Epithelial cell of esophagus (primary cell): ENCODE measurements around the gene ATRN.
"Not testable (repeated sequence)": the region's sequence is repeated elsewhere in the genome, so short reads cannot be mapped to it uniquely, and the experiment has no call there.

ENCODE experiments used
- DNase-seq: peaks from one replicate; pipeline ENCODE4 v3.0.0; 2010; ENCODE audit warnings: low read depth
- H3K4me3 ChIP-seq: 2 replicates; pipeline ENCODE4 v1.5.1; 2011; ENCODE audit warnings: mild to moderate bottlenecking, low read length, control low read depth
- TF ChIP-seq, protein P1 (sequence below): IDR thresholded peaks from 2 replicates; pipeline ENCODE4 v1.5.1; 2011; ENCODE audit warnings: low read depth, mild to moderate bottlenecking, low read length, control low read depth, inconsistent platforms; ENCODE audit not compliant: insufficient read depth; ENCODE audit errors: missing control alignments

ATRN gene

DNA sequence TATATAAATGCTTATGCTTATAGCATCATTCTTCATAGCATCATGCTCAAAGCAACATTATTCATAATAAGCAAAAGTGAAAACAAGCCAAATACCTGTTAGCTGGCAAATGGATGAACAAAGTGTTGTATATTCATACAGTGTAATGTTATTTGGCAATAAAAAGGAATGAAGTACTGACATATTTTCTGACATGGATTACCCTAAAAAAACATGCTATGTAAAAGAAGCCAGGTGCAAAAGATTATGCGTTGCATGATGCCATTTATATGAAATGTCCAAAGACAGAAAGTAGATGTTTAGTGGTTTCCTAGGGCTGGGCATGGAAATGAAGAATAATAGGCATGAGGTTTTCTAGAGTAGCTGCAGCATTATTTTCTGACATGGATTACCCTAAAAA, 115.3 kb downstream of the ATRN start:
- TF ChIP-seq, protein P1, sequence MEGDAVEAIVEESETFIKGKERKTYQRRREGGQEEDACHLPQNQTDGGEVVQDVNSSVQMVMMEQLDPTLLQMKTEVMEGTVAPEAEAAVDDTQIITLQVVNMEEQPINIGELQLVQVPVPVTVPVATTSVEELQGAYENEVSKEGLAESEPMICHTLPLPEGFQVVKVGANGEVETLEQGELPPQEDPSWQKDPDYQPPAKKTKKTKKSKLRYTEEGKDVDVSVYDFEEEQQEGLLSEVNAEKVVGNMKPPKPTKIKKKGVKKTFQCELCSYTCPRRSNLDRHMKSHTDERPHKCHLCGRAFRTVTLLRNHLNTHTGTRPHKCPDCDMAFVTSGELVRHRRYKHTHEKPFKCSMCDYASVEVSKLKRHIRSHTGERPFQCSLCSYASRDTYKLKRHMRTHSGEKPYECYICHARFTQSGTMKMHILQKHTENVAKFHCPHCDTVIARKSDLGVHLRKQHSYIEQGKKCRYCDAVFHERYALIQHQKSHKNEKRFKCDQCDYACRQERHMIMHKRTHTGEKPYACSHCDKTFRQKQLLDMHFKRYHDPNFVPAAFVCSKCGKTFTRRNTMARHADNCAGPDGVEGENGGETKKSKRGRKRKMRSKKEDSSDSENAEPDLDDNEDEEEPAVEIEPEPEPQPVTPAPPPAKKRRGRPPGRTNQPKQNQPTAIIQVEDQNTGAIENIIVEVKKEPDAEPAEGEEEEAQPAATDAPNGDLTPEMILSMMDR, result no peak
- no peak overlapping the region for H3K4me3 ChIP-seq
- DNase-seq, result no peak

DNA sequence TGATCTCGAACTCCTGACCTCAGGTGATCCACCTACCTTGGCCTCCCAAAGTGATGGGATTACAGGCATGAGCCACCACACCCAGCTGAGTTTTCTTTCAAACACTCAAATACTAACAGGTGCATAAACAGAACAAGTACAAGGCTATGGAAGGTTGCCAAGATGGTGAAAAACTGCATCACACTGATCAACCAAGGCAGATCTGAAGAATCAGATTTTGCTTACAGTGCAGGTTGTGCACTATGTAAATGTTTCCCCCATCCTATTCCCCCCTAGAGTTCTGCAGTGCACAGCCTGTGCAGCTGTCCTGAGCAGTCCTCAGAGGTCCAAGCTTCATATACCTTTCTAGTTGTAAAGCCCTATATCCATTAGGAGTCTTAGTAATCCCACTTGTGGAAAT, 119.3 kb downstream of the ATRN start:
- TF ChIP-seq, protein P1, result no peak
- H3K4me3 ChIP-seq, result no peak overlapping the region
- DNase-seq, result no peak

DNA sequence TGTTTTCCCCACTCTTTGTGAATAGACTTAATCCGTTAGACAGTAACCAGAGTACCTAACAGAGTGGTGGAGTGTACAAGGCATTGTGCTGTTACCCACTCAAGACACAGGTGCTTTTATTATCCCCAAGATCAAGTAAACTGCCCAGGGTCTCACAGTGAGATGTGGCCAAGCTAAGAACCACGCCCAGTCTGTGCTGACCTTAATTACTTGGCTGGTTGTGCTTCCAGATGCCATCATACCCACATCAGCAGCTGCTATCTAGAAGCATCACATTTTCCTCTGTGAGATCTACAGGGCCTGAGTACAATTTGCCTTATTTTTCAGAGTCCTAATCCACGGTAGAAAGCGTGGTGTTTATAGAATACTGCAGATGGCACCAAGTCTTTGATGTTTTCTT, 122.1 kb downstream of the ATRN start:
- TF ChIP-seq, protein P1, result no peak
- H3K4me3 ChIP-seq, result no peak overlapping the region
- DNase-seq, result no peak

DNA sequence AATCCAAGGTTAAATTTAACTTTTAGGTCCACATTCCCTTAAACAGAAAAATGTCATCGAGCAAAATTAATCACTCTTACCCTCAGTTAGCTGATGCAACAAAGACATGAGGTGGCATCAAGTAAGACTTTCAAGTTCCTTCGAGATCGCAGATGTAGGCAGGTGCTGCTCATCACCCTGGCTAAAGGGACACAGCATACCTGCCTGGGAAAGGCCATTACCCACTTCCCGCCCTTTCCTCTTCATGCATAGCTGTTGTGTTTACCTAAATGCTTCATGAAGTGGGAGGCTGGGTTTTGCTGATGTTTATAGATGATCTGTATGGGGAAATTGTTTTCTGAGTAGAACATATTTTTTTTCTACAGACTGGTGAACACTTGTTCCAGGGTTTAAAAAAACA, 124.7 kb downstream of the ATRN start:
- TF ChIP-seq, protein P1, result no peak
- no peak for DNase-seq
- H3K4me3 ChIP-seq, result no peak overlapping the region

DNA sequence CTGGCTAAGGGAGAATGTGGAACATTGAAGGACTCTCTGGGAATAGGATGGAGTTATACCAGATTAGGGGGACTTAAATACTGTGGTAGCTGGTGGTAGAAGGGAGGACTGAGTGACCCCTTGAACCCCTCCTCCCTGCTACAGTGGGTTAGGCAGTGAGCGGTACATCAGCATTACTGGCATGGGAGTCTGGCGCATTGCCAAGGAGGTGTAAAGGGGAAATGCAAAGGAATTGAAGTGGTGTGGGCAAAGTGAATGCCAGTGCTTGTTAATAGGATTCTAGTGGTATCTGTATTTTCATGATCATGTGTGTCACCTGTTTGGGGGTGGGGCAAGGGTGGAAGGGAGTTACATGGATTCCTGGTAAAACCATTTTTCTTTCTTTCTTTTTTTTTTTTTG, 132.3 kb downstream of the ATRN start:
- TF ChIP-seq, protein P1, result no peak
- no peak overlapping the region for H3K4me3 ChIP-seq
- no peak for DNase-seq

DNA sequence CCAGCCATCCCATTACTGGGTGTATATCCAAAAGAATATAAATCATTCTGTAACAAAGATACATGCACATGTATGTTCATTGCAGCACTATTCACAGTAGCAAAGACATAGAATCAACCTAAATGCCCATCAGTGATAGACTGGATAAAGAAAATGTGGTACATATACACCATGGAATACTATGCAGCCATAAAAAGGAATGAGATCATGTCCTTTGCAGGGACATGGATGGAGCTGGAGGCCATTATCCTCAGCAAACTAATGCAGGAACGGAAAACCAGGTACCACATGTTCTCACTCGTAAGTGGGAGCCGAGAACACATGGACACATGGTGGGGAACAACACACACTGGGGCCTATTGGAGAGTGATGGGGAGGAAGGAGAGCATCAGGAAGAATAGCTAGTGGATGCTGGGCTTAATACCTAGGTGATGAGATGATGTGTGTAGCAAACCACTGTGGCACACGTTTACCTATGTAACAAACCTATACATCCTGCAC, 134.6 kb downstream of the ATRN start:
- not testable (repeated sequence) for DNase-seq, H3K4me3 ChIP-seq

DNA sequence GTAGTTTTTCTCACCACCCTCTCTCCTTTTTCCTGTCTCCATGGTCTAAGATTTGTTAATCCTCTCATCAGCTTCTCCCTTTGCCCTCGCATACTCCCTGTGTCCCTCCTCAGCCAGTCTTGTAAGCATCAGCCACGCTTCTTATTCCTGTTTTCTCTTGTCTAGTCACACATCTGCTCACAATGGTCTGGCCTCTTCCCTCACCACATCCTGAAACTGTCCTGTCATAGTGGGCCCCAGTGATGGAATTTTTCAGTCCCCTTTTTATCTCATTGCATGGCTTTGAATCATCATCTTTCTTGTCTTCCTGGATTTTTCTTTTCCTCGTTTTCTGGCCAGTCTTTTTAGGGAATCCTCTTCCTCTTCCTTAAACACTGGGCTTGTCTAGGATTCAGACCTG, 135.2 kb downstream of the ATRN start:
- TF ChIP-seq, protein P1, result no peak
- peak; percentile 7 for DNase-seq
- no peak overlapping the region for H3K4me3 ChIP-seq
